ENCODE data around the gene PRDM15.

PRDM15 gene

GRCh38 chr21:41907496-41908258 lies 28.5 kb upstream of the PRDM15 start:
- H3K27me3 ChIP-seq (ENCODE audit: low read depth, low read length) = no peaks in the 10 kb centered on the region
- no peaks in the 10 kb centered on the region for H3K79me2 ChIP-seq (ENCODE audit: low read length)
- no peak overlapping the region for H3K9ac ChIP-seq (ENCODE audit: low read length)
- H4K20me1 ChIP-seq (ENCODE audit: insufficient read depth, low read length) = no peaks in the 10 kb centered on the region
- H3K9me3 ChIP-seq (ENCODE audit: insufficient read depth, low read length) = no peaks in the 10 kb centered on the region
- H3K4me1 ChIP-seq (ENCODE audit: low read length) = no peaks in the 10 kb centered on the region
- H3K4me2 ChIP-seq (ENCODE audit: low read length) = no peak overlapping the region
- H2AFZ ChIP-seq (ENCODE audit: low read depth, low read length) = no peak overlapping the region
- TF ChIP-seq CTCF (IDR thresholded peaks at IDR 0.05; ENCODE audit: low read depth, low read length) (no peak), EZH2phosphoT487 (IDR thresholded peaks at IDR 0.05; ENCODE audit: low read depth) (no peak)
- H3K36me3 ChIP-seq (replicated peaks; ENCODE audit: low read depth, low read length) = no peaks in the 10 kb centered on the region
- no peak overlapping the region for H3K4me3 ChIP-seq (ENCODE audit: low read length)
- no peak overlapping the region for H3K27ac ChIP-seq (ENCODE audit: low read length)

GRCh38 chr21:41906770-41907169 lies 27.6 kb upstream of the PRDM15 start:
- Histone ChIP-seq H3K4me1 (ENCODE audit: low read length) (no peaks in the 10 kb centered on the region), H4K20me1 (ENCODE audit: insufficient read depth, low read length) (no peaks in the 10 kb centered on the region), H3K9ac (ENCODE audit: low read length) (no peak overlapping the region), H2AFZ (ENCODE audit: low read depth, low read length) (no peak overlapping the region), H3K4me3 (ENCODE audit: low read length) (no peak overlapping the region), H3K9me3 (ENCODE audit: insufficient read depth, low read length) (no peaks in the 10 kb centered on the region), H3K36me3 (replicated peaks; ENCODE audit: low read depth, low read length) (no peaks in the 10 kb centered on the region), H3K27ac (ENCODE audit: low read length) (no peak overlapping the region), H3K27me3 (ENCODE audit: low read depth, low read length) (no peaks in the 10 kb centered on the region), H3K4me2 (ENCODE audit: low read length) (no peak overlapping the region), H3K79me2 (ENCODE audit: low read length) (no peaks in the 10 kb centered on the region)
- TF ChIP-seq EZH2phosphoT487 (IDR thresholded peaks at IDR 0.05; ENCODE audit: low read depth) = no peak
- TF ChIP-seq CTCF (IDR thresholded peaks at IDR 0.05; ENCODE audit: low read depth, low read length) = no peak

GRCh38 chr21:41903559-41904351 lies 24.6 kb upstream of the PRDM15 start:
- H3K27me3 ChIP-seq (ENCODE audit: low read depth, low read length) = no peaks in the 10 kb centered on the region
- no peak overlapping the region for H3K27ac ChIP-seq (ENCODE audit: low read length)
- H3K4me2 ChIP-seq (ENCODE audit: low read length) = no peak overlapping the region
- no peaks in the 10 kb centered on the region for H3K36me3 ChIP-seq (replicated peaks; ENCODE audit: low read depth, low read length)
- H4K20me1 ChIP-seq (ENCODE audit: insufficient read depth, low read length) = no peaks in the 10 kb centered on the region
- H2AFZ ChIP-seq (ENCODE audit: low read depth, low read length) = no peak overlapping the region
- H3K4me3 ChIP-seq (ENCODE audit: low read length) = no peak overlapping the region
- peaks cover 11% of the 10 kb centered on the region for H3K4me1 ChIP-seq (ENCODE audit: low read length)
- H3K9ac ChIP-seq (ENCODE audit: low read length) = no peak overlapping the region
- TF ChIP-seq CTCF (IDR thresholded peaks at IDR 0.05; ENCODE audit: low read depth, low read length) (no peak), EZH2phosphoT487 (IDR thresholded peaks at IDR 0.05; ENCODE audit: low read depth) (no peak)
- H3K79me2 ChIP-seq (ENCODE audit: low read length) = no peaks in the 10 kb centered on the region
- H3K9me3 ChIP-seq (ENCODE audit: insufficient read depth, low read length) = no peaks in the 10 kb centered on the region

- H3K36me3 ChIP-seq (replicated peaks; ENCODE audit: low read depth, low read length) = no peaks in the 10 kb centered on the region
- H3K4me2 ChIP-seq (ENCODE audit: low read length) = no peak overlapping the region
- H2AFZ ChIP-seq (ENCODE audit: low read depth, low read length) = no peak overlapping the region
- TF ChIP-seq CTCF (IDR thresholded peaks at IDR 0.05; ENCODE audit: low read depth, low read length) = no peak
- no peak for TF ChIP-seq EZH2phosphoT487 (IDR thresholded peaks at IDR 0.05; ENCODE audit: low read depth)
- no peak overlapping the region for H3K27ac ChIP-seq (ENCODE audit: low read length)
- no peak overlapping the region for H3K9ac ChIP-seq (ENCODE audit: low read length)
- no peaks in the 10 kb centered on the region for H4K20me1 ChIP-seq (ENCODE audit: insufficient read depth, low read length)
- no peaks in the 10 kb centered on the region for H3K79me2 ChIP-seq (ENCODE audit: low read length)
- H3K4me3 ChIP-seq (ENCODE audit: low read length) = no peak overlapping the region
- no peaks in the 10 kb centered on the region for H3K27me3 ChIP-seq (ENCODE audit: low read depth, low read length)
- no peaks in the 10 kb centered on the region for H3K9me3 ChIP-seq (ENCODE audit: insufficient read depth, low read length)
- H3K4me1 ChIP-seq (ENCODE audit: low read length) = peaks cover 11% of the 10 kb centered on the region
These were observed 23.8 kb upstream of the PRDM15 start for GRCh38 chr21:41902946-41903345.

All from OCI-LY3 (cell line).